Erythroblast (primary cell): ENCODE results near the gene MAN1C1.

Experiments used
- GATA1 ChIP-seq: IDR thresholded peaks from 2 replicates; pipeline ENCODE4 v1.6.1; 2011; ENCODE audit warnings: low read depth, mild to moderate bottlenecking, control low read depth, low read length, moderate library complexity
- POLR2A ChIP-seq: IDR thresholded peaks from 2 replicates; pipeline ENCODE4 v1.6.1; 2011; ENCODE audit warnings: mild to moderate bottlenecking, low read length

- TF ChIP-seq POLR2A = no peak
- no peak for TF ChIP-seq GATA1
Measured at GRCh38 chr1:25593861-25594260, 22.7 kb upstream of the MAN1C1 start.
